HL-60/S4 treated with retinoic acid at 250 ng/mL for 4 days and 3 days (cell line): ENCODE measurements around the gene CZIB.
"Not testable (repeated sequence)": the region's sequence is repeated elsewhere in the genome, so short reads cannot be mapped to it uniquely, and the experiment has no call there.

Experiments
- in situ Hi-C: fragments of 300-500 bp; cut with MboI; formaldehyde crosslinking; loops from 2 replicates; pipeline ENCODE4 v1.7.0; 2022; ENCODE audit warnings: low sequenced_read_pairs

Gene CZIB

DNA sequence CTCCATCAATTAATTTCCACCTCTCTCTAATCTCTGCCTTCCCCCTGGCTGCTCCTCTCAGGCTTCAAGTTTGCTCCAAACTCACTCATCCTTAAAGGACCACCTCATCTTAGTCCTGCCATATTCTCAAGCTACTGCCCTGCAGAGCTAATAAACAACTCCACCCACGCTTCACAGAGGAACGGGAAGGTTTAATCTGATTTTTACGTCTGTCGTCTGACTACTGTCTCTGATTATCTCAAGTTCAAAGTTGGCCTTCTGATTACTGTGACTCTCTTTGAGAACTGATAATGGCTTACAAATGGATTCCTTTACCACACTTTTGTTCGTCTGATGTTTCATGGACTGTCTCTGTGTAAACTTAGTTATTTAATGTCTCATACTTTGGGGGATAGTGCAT, 31.4 kb downstream of the CZIB start:
- in situ Hi-C loops, result no loop called here

DNA sequence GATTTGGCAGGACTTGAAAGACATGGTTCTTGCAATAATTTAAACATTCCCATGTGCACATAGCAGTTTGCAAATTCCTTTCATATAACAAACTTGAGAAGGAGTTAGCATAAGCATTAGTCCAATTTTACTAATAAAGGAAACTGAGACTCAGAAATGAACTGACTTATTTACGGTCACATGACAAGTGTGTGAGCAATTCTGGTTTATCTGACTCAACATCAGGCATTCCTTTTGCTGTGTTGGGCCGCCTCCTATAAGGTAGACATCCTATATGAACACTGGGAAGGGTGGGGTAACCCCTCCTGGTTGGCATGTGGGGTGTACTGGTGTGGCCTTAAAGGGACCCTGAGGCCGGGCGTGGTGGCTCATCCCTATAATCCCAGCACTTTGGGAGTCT, 32.3 kb downstream of the CZIB start:
- in situ Hi-C loops, result no loop called here

DNA sequence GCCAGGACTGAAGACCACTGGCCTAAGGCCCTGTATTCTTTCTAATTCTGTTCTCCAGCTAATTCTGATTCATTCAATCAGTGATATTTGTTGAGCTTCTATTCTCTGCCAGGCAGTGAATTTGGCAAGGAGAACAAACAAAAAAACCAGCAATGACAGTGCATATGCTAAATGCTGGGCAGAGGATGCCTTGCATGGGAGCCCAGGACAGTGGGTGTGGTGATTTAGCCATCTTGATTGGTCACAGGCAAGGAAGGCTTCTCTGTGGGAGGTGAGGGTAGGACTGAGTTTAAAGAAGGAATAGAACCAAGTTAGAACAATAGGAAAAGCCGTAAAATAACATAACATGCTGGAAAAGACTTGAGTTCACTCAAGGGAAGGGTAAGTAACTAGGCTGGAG, 33.0 kb downstream of the CZIB start:
- in situ Hi-C loops, result no loop called here

DNA sequence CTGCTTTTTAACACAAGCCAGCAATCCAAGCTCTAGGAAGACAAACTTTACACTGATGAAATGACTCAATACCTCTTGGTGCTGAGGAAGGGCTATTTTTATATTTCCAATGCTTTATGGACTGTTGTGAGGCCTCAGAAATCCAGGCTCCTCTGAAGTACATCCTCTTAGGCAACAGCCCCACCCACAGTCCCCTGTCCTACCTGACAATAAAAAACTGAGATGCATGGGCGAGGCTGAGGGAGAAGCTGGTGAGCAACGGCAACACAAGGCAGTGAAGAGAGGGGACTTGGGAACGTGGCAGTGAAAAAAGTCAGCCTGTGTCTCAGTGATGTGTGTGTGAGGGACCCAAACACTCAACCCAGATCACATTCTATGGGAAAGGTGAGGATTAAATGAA, 33.9 kb downstream of the CZIB start:
- in situ Hi-C loops, result no loop called here

DNA sequence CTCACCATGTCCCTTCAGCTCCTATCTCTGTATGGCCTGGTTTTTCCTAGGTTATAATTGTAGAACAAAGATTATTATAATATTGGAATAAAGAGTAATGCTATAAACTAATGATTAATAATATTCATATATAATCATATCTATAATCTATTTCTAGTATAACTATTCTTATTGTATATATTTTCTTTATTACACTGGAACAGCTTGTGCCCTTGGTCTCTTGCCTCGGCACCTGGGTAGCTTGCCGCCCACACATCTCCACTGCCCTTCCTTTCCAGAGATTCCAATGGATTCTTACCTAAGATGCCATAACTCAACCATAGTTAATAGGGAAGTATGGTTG, 34.5 kb downstream of the CZIB start:
- in situ Hi-C loops, result not testable (repeated sequence)

DNA sequence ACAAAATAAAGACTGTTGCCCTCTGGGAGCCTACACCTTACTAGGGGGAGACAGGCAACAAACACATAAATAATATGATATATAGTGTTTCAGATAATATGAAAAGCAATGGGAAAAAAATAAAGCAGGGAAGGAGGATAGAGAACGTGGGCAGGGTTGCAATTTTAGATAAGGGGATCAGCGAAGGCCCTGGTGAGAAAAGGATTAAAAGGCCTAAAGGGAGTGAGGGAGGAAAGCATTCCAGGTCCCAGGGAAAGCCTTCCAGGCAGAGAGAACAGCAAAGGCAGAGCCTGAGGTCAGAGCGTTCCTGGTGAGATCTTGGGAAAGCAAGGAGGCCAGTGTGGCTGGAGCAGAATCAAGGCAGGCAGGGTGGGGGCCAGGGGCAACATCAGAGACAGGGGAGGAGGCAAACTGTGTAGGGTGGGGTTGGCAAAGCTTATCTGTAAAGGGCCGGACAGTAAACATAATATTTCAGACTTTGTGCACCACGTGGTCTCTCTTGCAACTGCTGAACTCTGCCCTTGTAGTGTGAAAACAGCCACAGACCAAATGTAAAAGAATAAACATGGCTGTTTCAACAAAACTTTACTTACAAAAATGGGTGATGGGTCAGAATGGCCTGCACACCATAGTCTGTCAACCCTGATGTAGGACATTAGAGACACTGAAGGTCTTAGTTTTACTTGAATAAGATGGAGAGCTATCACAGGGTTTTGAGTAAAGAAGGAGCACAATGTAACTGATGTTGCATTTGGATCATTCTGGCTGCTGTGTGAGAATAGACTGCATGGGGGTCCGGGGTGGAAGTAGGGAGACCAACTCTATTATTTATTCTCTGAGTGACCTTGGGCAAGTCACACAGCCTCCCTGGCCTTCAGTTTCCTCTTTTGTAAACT, 37.1 kb downstream of the CZIB start:
- in situ Hi-C loops, result no loop called here

DNA sequence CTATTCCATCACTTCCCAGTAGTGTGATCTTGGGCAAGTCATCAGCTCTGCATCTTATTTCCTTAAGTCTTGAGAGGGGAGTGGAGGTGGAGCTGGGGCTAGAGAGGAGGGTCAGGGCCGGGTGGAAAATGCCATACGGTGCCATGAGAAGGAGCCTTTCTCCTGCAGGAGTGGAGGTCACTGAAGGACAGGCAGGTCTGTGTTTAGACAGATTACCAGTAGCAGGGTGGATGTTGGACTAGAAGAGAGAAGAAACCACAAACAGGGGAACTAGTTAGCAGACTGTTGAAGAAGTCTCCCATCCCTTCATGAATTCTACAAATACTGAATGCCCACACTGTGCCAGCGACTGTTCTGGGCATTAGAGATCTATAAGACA, 37.7 kb downstream of the CZIB start:
- in situ Hi-C loops, result no loop called here

DNA sequence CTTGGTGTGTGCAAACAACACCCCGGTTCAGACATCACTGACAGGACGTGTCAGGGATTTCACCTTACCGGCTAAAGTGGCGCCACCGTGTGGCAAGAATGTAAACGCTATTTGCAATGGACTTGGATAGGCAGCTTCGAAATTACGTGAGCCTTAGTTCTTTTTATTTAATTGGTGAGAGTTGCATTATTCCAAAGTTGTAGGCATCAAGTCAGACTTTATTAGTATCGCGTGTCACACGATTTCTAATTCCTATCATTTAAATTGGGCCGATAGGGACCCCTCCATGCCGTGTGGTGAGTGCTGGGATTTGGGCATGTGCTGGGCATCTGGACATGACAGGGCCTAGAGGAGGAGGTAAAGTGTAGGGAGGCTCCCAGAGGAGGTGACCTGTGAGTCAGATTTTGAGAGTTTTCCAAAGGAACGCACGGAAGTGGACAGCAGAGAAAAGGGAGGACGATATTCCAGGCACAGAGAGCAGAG, 38.3 kb downstream of the CZIB start:
- in situ Hi-C loops, result no loop called here

DNA sequence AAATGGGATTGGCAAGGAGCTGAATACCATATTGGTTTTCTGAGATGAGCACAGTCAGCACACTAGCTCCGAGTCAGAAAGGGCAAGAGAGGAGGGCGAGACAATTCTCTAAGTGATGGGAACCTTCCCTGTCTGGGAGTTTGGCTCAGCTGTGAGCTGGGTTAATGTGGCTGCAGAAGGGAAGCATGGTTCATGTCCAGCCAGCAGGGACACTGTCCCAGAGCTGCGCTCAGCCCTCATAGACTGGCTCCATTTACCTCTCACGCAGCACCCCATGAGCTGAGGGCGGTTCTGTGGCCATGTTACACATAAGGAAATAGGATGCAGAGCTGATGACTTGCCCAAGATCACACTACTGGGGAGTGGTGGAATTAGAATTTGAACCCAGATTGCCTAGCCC, 39.5 kb downstream of the CZIB start:
- in situ Hi-C loops, result no loop called here

DNA sequence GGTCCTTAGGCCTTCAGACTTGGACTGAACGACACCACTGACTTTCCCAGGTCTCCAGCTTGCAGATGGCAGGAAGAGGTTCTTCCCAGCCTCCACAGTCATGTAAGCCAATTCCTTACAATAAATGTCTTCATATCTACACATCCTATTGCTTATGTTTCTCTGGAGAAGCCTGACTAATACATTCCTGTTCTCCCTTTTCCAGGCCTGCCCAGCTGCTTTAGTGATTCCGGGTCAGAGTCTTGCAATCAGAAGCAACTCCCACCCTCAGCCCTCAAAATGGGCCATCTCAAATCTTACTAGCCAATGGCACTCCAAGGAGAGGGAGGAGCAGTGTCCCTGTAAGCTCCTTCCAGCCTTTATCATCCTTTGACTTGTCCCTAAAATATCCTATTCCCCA, 40.2 kb downstream of the CZIB start:
- in situ Hi-C loops, result no loop called here

DNA sequence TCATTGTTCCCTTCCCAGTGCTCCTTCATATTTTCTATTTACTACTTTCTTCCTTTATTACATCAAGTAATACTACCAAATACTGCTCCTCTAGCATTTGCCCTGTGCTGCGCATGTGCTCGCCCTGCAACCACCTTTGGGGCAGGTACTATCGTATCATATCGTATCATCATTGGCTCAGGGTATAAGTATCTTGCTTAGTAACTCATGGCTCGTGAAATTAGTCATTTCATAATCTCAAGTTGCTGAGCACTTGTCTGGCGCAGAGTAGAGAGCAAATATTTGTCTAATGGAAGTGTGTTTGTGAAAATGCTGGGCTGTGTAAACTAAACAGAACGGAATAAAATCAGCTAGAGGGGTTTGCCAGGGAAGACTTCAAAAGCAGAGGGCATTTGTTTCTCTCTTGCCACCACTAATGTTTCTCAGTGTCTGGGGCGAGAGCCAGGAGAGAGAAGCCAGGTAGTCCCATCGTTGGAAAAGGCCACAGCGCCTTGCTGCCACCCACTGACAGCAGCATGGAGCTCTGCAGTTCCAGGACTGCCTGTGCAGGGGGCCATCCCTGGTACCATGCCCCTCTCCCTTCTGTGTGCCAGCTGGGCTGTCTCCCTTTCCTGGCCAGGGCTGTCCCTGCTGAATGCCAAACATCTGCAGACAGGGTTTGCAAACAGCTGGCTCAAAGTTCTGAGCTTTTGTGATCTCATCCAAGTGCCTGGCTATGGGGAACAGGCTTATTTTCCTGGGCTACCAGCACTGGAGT, 43.8 kb downstream of the CZIB start:
- in situ Hi-C loops, result no loop called here

DNA sequence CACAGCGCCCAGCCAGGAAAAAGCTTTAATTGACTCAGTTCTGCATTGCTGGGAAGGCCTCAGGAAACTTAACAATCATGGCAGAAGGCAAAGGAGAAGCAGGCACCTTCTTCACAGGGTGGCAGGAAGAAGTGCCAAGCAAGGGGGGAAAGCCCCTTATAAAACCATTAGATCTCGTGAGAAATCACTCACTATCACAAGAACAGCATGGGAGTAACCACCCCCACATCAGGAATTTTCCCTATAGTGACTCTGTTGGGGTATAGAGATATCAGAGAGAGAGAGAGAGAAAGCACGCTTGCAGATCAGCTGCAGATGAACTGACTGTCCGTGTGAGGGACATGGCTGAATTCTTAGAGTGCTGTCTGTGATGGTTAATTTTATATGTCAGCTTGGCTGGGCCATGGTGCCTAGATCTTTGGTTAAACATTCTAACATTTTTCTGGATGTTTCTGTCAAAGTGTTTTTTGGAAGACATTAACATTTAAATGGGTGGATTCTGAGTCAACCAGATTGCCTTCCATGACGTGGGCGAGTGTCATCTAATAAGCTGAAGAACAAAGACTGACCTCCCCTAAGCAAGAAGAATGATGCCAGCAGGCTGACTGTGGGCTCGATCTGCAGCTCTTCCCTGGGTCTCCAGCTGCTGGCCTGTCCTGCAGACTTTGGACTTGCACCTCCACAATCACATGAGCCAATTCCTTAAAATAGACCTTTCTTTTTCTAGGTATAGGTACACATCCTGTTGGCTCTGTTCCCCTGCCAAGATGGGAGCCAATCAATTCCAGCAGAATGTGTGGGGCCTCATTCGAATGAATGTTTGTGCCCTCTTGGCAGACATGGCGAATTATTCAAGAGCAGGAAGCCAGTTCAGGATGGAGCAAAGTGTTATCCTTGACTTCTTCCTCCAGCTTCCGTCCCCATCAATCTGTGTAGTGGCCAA, 45.2 kb downstream of the CZIB start:
- in situ Hi-C loops, result no loop called here

DNA sequence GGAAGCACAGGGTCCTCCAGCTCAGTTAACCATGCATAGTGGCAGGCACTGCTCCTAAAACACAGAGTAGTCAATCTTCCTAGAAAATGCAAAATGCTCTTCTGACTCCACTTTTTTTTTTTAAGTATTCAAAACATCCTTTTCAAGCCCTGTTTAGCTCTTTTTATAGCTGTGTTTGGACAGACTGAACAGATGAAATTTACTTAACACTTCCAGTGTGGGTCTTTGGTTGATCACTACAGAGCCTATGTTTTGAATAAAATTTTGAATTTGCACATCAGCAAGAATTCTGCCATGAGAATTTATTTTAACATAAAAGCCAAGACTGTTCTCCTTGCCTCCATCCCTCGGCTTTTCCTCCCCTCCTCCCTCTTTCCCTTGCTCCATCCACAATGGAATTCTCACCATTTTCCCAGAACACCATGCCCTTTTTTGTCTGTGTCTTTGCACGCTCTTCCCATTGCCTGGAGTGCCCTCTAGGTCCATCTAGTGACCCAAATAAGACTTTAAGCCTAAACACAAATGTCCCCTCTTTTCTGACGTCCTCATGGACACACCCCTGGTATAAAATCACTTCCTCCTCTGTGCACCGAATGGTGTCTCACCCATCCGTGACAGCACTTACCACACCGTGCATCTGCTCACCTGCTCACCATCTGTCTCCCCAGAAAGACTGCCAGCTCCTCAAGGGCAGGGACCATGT, 47.9 kb downstream of the CZIB start:
- in situ Hi-C loops, result no loop called here

DNA sequence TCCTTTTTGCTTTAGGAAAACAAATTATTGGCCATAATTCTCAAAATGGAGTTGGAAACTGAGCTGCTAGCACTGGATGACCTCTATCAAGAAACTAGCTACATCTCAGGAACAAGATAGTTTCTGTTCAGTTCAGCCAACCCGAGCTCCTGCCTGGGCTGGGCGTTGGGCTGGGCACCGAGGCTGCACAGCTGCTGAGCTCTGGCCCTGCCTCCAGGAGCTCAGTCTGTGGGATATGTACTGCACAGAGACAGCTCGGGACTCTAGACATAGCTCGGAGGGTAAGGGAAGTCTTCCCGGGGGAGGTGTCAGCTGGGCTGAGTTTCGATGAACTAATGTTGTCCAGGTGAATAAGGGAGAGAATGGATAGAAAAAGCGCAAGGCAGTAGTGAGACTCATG, 53.5 kb downstream of the CZIB start:
- in situ Hi-C loops, result no loop called here

DNA sequence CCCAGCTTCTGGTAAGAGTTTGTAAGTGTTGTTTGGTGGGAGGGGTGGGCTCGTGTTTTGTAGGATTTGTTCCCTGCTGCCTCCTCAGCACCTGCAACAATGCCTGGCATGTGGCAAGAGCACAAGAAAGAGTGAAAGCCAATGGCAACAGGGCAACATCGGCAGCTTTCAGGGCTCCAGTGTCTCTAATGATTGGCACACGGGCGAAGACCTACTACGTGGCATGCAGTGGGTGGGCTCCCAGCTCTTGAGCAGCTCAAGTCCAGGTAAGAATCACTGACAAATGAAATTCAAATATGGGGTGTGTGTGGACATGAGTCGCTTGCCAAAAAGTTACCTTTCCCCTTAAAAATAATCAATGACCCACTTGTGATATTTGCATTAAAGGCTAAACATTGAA, 54.1 kb downstream of the CZIB start:
- in situ Hi-C loops, result no loop called here

DNA sequence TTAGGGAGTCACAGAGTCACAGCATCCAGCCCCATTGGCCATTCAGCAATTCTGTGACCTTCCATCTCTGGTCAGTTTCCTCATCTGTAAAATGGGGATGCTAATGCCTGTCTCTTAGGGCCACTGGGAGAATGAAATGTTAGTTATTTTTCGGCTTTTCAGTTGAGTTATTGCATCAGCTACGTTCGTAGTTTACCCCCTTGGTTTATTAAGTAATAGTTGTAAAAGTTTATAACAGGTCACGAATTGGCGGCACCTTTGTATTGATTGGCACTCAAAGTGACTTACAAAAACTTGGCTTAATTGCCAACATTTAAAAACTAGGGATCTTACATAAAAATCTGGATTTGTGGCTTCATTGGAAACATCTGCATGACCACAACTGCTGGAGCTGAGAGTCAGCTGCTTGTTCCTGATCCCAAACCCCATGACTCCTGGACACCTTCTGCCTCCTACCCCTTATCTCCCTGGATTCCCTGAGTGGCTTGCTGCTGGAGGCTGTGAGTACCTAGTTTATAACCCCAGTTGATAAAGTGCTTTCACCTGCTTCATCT, 54.9 kb downstream of the CZIB start:
- in situ Hi-C loops, result no loop called here
